K562 (cell line): Measurements from ENCODE around the gene DNAJB13. TPM values are rescaled to one million over a fixed set of nuclear protein-coding genes. Genes with fewer than 3 reads are reported as not detected.

Source experiments
- BRCA1 ChIP-seq, 2 experiments: fragments of 450-650 bp in 1 of 2; sonication (generic) in 1 of 2; formaldehyde crosslinking in 1 of 2; IDR thresholded peaks; 2 replicates each; pipeline versions ENCODE4 v1.5.0 to v1.6.1; 2017 to 2020; ENCODE audit warnings: mild to moderate bottlenecking in 1 of 2, missing genetic modification reagents in 1 of 2
- BRF2 ChIP-seq: IDR thresholded peaks from 3 replicates; pipeline ENCODE4 v1.6.1; 2011; ENCODE audit warnings: borderline replicate concordance, mild to moderate bottlenecking; ENCODE audit not compliant: insufficient read length, insufficient read depth
- CBFB ChIP-seq: sonication (generic); formaldehyde crosslinking; IDR thresholded peaks from 2 replicates; pipeline ENCODE4 v1.4.0; 2020; ENCODE audit warnings: mild to moderate bottlenecking, missing genetic modification reagents
- CBX3 ChIP-seq, 2 experiments: IDR thresholded peaks; 1 replicate in 1 of 2; 2 replicates in 1 of 2; pipeline ENCODE4 v1.6.1; 2012; ENCODE audit warnings: inconsistent platforms in 2 of 2, low read length in 2 of 2, borderline replicate concordance in 1 of 2, control low read depth in 1 of 2
- CC2D1A ChIP-seq: fragments of 450-650 bp; IDR thresholded peaks from 2 replicates; pipeline ENCODE4 v1.6.1; 2017; ENCODE audit warnings: mild to moderate bottlenecking
- CCNT2 ChIP-seq: IDR thresholded peaks from 2 replicates; pipeline ENCODE4 v1.6.1; 2011; ENCODE audit warnings: borderline replicate concordance, low read depth, mild to moderate bottlenecking, moderate library complexity, mixed read lengths, low read length; ENCODE audit not compliant: insufficient read length; ENCODE audit errors: extremely low read depth
- CXXC5 ChIP-seq: fragments of 250-450 bp; sonication (Bioruptor Pico); IDR thresholded peaks from 2 replicates; pipeline ENCODE4 v1.8.0; 2022; ENCODE audit warnings: inconsistent platforms, mild to moderate bottlenecking, moderate library complexity
- L3MBTL2 ChIP-seq: fragments of 450-650 bp; IDR thresholded peaks from 2 replicates; pipeline ENCODE4 v1.6.1; 2016; ENCODE audit warnings: mild to moderate bottlenecking, moderate library complexity
- NFRKB ChIP-seq: fragments of 450-650 bp; IDR thresholded peaks from 2 replicates; pipeline ENCODE4 v1.6.1; 2016; ENCODE audit warnings: low read depth
- NR4A1 ChIP-seq, 2 experiments: fragments of 250-450 bp in 1 of 2; fragments of 450-650 bp in 1 of 2; sonication (Bioruptor Pico) in 1 of 2; IDR thresholded peaks; 2 replicates each; pipeline versions ENCODE4 v1.4.0 to v1.6.1; 2016 to 2020; ENCODE audit warnings: mild to moderate bottlenecking in 2 of 2, missing compliant biosample characterization in 1 of 2, missing genetic modification characterization in 1 of 2, moderate library complexity in 1 of 2
- NUFIP1 ChIP-seq: fragments of 450-650 bp; IDR thresholded peaks from 2 replicates; pipeline ENCODE4 v1.6.1; 2018; ENCODE audit not compliant: partially characterized antibody
- RREB1 ChIP-seq: fragments of 250-450 bp; sonication (Bioruptor Pico); IDR thresholded peaks from 2 replicates; pipeline ENCODE4 v1.4.0; 2020
- ZNF398 ChIP-seq: fragments of 250-450 bp; sonication (Bioruptor Pico); IDR thresholded peaks from 2 replicates; pipeline ENCODE4 v1.8.0; 2021; ENCODE audit warnings: moderate library complexity, mild to moderate bottlenecking, inconsistent platforms
- ZNF764 ChIP-seq: fragments of 250-450 bp; sonication (Bioruptor Pico); IDR thresholded peaks from 2 replicates; pipeline ENCODE4 v1.4.0; 2020; ENCODE audit warnings: low read depth, mild to moderate bottlenecking, moderate library complexity
- polyA plus RNA-seq, 8 experiments: library from polyadenylated mRNA; depleted of rRNA in 4 of 8; stranded (reverse) in 5 of 8; unstranded in 3 of 8; fragments of >200 nt; fragmentation: Nextera tagmentation in 2 of 8; fragmentation: Illumina TruSeq in 1 of 8; extraction: Ambion mirVana in 2 of 8; extraction: Trizol in 1 of 8; gene quantifications; 2 replicates each; pipeline versions ENCODE4 v1.2.1 to v1.2.3, GENCODE V29; 2011 to 2014; ENCODE audit warnings: inconsistent platforms in 1 of 8, missing spikeins in 1 of 8
- total RNA-seq, 7 experiments: library from RNA; depleted of rRNA in 6 of 7; stranded (reverse); fragments of >200 nt in 6 of 7; fragmentation: Illumina TruSeq in 2 of 7; extraction: Trizol in 2 of 7; gene quantifications; 2 replicates each; pipeline versions ENCODE4 v1.2.1 to v1.2.3, GENCODE V29; 2011 to 2021; ENCODE audit warnings: low replicate concordance in 1 of 7
- TF ChIP-seq, protein P1 (sequence below): fragments of 450-650 bp; IDR thresholded peaks from 2 replicates; pipeline ENCODE4 v1.6.1; 2016; ENCODE audit warnings: borderline replicate concordance

The DNAJB13 gene
- total and polyA plus RNA-seq, 9 of the 15 experiments (the other 6 are each of a cell fraction or from before 2014, with no cell fraction given), result 0.14 TPM; not detected in 8

DNA sequence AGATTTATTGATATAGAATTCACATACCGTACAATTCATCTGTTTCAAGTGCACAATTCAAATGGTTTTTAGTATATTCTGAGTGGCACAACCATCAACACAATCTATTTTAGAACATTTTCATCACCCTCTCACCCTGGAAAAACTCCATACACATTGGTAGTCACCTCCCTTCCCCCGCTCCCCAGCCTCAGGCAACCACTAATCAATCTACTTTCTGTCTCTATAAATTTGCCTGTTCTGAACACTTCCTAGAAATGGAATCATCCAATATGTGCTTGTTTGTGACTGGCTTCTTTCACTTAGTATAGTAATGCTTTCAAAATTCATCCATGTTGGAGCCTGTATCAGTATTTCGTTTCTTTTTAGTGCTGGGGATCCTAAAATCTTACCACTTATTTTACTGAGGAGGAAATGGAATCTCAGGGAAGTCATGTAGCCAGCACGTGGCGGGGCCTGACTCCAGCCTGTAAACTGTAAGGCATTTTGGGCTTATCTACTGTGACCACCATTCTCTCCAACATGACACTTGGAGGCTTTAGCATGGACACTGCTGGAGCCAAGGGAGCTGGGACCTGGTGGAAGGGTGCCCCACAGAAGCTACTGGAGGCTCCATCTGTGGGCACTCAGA is 59.0 kb downstream of the DNAJB13 start (continued):
- TF ChIP-seq RREB1 (CRISPR knock-in tag) (no peak), NR4A1 (CRISPR knock-in tag; IDR thresholded peaks at IDR 0.05) (no peak), NR4A1 (tag; IDR thresholded peaks at IDR 0.05) (peak; percentile 55; the same call in 1 of the 2 replicates), CXXC5 (CRISPR knock-in tag) (peak; percentile 31; the same call in 1 of the 2 replicates), CC2D1A (no peak), CCNT2 (no peak), NFRKB (no peak; the same call in 1 of the 2 replicates), L3MBTL2 (peak; percentile 88), ZNF764 (CRISPR knock-in tag) (no peak), BRCA1 (IDR thresholded peaks at IDR 0.05) (no peak), BRCA1 (CRISPR knock-in tag; IDR thresholded peaks at IDR 0.05) (no peak), BRF2 (no peak), CBX3 (IDR thresholded peaks at IDR 0.05; ENCODE audit: borderline replicate concordance in 1 of 2, low read length in 2 of 2) (no peak), ZNF398 (CRISPR knock-in tag) (no peak), CBFB (CRISPR knock-in tag) (no peak), NUFIP1 (no peak)
- TF ChIP-seq, protein P1, sequence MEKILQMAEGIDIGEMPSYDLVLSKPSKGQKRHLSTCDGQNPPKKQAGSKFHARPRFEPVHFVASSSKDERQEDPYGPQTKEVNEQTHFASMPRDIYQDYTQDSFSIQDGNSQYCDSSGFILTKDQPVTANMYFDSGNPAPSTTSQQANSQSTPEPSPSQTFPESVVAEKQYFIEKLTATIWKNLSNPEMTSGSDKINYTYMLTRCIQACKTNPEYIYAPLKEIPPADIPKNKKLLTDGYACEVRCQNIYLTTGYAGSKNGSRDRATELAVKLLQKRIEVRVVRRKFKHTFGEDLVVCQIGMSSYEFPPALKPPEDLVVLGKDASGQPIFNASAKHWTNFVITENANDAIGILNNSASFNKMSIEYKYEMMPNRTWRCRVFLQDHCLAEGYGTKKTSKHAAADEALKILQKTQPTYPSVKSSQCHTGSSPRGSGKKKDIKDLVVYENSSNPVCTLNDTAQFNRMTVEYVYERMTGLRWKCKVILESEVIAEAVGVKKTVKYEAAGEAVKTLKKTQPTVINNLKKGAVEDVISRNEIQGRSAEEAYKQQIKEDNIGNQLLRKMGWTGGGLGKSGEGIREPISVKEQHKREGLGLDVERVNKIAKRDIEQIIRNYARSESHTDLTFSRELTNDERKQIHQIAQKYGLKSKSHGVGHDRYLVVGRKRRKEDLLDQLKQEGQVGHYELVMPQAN, result no peak
